Panc1 (cell line): ENCODE measurements around the gene CUL7.

Source experiments
- POLR2AphosphoS5 ChIP-seq: IDR thresholded peaks from 2 replicates; pipeline ENCODE4 v1.6.1; 2012; ENCODE audit warnings: mild to moderate bottlenecking, low read depth, low read length, moderate library complexity
- TF ChIP-seq, protein P1 (sequence below): fragments of 450-650 bp; IDR thresholded peaks from 2 replicates; pipeline ENCODE4 v1.5.1; 2017; ENCODE audit warnings: mild to moderate bottlenecking

DNA sequence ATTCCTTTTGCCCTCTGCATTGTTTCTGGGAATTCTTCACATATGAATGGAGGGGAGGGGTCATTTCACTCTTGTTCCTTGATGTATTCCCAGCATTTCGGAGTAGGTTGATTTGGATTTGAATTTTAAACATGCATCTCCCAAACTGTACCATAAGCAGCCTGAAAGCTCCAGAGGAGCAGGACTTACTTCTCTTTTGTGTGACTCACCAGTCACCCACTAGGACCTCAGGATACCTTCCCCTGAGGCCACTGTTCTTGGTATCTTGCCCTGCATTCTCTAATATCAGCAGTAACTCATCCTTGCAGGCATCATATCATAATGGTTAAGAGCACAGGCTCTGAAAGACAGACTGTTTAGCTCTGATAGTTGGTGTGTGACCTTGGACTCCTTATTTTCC is 4.9 kb upstream of the CUL7 start:
- TF ChIP-seq, protein P1, sequence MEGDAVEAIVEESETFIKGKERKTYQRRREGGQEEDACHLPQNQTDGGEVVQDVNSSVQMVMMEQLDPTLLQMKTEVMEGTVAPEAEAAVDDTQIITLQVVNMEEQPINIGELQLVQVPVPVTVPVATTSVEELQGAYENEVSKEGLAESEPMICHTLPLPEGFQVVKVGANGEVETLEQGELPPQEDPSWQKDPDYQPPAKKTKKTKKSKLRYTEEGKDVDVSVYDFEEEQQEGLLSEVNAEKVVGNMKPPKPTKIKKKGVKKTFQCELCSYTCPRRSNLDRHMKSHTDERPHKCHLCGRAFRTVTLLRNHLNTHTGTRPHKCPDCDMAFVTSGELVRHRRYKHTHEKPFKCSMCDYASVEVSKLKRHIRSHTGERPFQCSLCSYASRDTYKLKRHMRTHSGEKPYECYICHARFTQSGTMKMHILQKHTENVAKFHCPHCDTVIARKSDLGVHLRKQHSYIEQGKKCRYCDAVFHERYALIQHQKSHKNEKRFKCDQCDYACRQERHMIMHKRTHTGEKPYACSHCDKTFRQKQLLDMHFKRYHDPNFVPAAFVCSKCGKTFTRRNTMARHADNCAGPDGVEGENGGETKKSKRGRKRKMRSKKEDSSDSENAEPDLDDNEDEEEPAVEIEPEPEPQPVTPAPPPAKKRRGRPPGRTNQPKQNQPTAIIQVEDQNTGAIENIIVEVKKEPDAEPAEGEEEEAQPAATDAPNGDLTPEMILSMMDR: no peak
- TF ChIP-seq POLR2AphosphoS5: no peak
